A172 (cell line): Measurements from ENCODE around the gene DCTPP1. TPM values are rescaled to one million over a fixed set of nuclear protein-coding genes. Genes with fewer than 3 reads are reported as not detected.
"Not testable (repeated sequence)": the region's sequence is repeated elsewhere in the genome, so short reads cannot be mapped to it uniquely, and the experiment has no call there.

ENCODE experiments used
- DNase-seq: peaks from one replicate; pipeline ENCODE4 v3.0.0-alpha.2; 2015; ENCODE audit warnings: low spot score
- total RNA-seq: library from RNA; depleted of rRNA; stranded (reverse); fragments of >200 nt; shearing (Covaris generic); gene quantifications from 2 replicates; pipeline ENCODE4 v1.2.3, GENCODE V29; 2014

Gene DCTPP1
- total RNA-seq, 1 experiment from 2014 or later: 74.5 TPM

DNA sequence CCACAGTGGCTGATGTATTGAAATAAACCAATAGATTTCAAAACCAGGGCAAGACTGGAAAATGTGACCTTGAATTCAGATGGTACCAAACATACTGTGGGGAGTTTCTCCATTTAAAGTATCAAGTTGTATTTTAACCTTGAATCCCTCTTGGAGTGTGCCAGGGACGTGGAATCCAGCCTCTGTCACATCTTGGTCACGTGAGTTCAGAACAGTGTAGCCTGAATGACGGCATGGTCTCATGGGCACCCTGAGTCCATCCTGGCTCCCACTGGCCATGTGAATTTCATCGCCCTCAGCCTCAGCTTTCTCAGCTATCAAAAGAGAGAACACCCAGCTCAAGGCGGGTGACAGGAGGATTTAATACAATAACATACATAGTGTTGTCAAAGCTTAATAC lies 15.7 kb downstream of the DCTPP1 start:
- no peak for DNase-seq

GRCh38 chr16:30413112-30413806 lies 16.6 kb downstream of the DCTPP1 start:
- no peak for DNase-seq

DNA sequence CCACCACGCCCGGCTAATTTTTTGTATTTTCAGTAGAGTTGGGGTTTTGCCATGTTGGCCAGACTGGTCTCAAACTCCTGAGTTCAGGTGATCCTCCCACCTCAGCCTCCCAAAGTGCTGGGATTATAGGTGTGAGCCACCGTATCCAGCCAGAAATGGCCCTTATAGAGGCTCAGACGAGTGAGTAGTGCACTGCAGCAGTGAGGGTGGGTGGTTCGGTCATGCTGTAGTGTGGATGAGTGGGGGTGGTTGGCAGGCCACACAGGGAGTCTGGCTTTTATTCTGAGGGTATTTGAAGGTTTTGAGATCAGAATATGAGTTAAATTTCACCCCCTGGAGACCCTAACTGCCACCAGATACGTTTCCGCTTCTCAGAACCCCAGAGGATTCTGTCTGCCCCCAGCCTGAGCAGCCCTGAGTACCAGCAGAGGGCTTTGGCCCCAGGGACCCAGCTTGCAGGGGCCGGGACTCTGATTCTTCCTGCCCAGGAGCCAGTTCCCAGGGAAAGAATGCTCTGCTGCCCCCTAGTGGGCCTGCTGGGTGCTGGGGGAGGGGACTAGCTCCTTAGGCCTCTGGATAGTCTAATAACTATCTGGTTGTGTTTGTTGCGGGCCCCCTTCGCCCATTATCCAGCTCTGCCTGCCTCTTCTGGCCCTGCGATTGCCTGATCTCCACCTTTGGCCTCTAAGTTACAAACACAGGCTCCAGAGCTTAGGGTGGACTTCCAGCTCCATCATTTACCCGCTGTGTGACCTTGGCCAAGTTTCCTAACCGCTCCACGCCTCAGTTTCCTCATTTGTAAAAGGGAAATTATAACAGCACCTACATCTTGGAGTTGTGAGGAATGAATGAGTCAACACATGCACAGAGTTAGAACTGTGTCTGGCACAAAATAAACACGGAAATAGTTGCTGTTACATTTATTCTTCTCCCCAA lies 20.4 kb downstream of the DCTPP1 start:
- DNase-seq: peak; percentile 84

DNA sequence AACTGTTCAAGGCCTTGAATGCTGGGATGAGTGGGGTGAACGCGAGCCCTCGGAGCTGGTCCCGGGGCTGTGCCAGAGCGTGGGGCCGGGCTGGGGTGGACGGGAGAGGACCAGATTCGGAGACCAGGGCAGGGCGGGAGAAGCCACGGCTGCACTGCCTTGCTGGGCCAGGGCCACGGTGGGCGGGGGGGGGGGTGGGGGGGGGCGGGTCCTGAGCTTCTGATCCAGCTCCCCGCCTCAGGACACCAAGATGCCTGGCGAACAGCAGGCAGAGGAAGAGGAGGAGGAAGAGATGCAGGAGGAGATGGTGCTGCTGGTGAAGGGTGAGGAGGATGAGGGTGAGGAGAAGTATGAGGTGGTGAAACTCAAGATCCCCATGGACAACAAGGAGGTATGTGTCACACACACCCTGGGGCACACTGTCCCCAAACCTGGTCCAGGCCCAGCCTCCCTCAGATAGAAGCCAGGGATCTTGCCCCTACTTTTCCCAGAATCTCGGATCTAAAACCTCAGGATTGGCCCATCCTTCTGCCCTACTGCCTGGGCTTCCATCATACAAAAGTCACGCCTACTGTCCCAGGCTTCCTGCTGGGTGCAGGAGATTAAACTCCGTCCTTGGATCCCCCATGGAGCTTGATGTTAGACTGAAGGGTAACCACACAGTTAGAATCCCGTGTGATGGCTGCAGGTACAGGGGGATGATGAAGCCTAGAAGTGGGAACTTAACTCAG lies 21.9 kb downstream of the DCTPP1 start:
- DNase-seq: peak; percentile 42

- peak; percentile 82 for DNase-seq
Measured at GRCh38 chr16:30407102-30407803, 22.6 kb downstream of the DCTPP1 start, which contains the start of gene ZNF771. Gene ZNF771 (plus strand): TSS chr16:30407606. CDS start chr16:30408054, 448 bp downstream.

GRCh38 chr16:30406795-30407101 lies 23.1 kb downstream of the DCTPP1 start:
- DNase-seq: no peak

- no peak for DNase-seq
Measured at GRCh38 chr16:30401768-30402425, 27.9 kb downstream of the DCTPP1 start.

DNA sequence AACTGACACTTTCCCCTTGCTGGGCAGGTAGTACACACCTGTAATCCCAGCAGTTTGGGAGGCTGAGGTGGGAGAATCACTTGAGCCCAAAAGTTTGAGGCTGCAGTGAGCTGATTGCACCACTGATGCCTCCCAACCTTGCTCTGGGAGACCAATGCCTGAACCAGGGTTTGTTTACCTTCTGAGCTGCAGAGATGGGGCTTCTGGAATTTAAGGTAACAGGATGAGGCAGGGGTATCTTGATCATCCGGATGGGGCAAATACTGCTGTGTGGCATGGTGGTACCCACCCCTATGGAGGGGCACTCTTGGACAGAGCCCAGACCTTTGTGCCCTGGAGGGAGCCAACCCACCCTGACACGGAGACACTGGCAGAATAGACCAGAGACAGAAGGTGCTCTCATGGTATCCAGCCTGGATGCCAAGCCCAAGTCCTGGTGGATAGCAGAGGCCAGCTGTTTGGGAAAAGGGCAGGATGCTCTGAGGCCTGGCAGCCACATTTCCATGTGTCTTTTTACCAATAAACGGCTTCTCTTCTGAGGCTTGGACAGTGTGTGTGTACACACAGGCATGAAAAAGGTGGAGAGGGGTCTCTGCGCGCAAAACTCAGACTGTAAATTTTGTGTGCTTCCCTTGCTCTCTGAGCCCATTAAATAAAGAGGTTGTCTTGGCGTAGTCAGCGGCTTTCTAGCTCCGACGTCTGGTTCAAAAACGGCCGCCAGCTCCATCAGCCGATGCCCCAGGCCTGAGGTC lies 30.2 kb downstream of the DCTPP1 start:
- DNase-seq: no peak

- DNase-seq: no peak
Measured at GRCh38 chr16:30398661-30399434, 31.0 kb downstream of the DCTPP1 start.

DNA sequence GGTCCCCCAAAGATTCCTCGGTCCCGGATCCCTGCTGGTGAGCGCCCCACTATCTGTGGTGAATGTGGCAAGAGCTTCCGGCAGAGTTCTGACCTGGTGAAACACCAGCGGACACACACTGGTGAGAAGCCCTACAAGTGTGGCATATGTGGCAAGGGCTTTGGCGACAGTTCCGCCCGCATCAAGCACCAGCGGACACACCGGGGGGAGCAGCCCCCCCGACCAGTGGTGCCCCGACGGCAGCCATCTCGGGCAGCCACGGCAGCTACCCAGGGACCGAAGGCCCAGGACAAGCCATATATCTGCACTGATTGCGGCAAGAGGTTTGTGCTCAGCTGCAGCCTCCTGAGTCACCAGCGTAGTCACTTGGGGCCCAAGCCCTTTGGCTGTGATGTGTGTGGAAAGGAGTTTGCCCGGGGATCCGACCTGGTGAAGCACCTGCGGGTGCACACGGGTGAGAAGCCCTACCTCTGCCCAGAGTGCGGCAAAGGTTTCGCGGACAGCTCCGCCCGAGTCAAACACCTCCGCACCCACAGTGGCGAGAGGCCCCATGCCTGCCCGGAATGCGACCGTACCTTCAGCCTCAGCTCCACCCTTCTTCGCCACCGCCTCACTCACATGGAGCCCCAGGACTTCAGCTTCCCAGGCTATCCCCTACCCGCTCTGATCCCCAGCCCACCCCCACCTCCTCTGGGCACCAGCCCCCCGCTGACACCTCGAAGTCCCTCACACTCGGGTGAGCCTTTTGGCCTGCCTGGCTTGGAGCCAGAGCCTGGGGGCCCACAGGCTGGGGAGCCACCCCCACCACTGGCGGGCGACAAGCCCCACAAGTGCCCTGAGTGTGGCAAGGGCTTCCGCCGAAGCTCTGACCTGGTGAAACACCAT lies 31.8 kb downstream of the DCTPP1 start:
- no peak for DNase-seq

- no peak for DNase-seq
Measured at GRCh38 chr16:30397056-30397455, 32.8 kb downstream of the DCTPP1 start.

DNA sequence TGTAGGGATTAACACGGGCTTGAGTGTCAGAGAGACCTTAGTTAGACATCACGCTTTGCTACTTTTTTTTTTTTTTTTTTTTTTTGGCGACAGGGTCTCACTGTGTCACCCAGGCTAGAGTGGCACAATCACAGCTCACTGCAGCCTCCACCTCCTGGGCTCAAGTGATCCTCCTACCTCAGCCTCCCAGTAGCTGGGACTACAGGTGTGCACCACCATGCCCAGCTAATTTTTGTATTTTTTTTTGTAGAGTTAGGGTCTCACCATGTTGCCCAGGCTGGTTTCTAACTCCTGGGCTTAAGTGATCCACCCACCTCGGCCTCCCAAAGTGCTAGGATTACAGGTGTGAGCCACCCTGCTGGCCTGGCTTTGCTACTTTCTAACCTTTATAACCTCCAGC lies 33.2 kb downstream of the DCTPP1 start:
- DNase-seq: not testable (repeated sequence)

- DNase-seq: peak; percentile 59
Measured at GRCh38 chr16:30395992-30396585, 33.7 kb downstream of the DCTPP1 start.

DNA sequence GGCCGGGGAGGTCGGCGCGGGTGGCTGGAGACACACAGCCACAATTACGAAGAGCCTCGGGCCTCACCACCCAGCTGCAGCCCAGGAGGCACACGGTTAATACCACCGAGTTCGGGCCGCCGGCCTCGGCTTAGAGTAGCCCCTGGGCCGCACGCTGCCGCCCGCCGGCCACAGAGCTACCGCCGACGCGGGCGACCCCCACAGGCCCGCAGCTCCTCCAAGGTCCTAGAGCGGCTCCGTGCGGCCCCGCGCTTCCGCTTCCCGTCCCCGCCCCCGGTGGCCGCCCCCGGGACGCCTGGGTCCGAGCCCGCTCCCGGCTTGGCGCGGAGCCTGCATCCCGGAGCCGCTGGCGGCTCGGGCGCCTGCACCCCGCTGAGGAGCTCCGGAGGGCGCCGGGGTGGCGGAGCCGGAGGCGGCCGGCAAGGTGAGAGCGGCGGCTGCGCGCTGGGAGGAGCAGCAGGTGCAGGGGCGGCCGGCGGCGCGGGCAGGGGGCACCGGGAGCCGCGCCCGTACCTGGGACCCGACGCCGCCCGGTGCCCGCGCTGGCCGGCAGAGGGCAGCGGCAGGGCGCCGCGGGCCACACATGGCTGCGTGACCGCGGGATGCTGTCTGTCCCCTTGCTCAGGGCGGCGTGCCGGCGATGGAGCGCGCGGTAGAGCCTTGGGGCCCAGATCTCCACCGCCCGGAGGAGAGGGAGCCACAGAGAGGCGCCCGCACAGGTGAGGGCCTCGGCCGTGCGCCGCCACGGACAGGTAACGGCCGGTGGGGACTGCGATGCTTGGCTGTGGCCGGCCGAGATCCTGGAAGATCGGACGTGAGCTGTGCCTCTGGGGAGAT lies 34.5 kb downstream of the DCTPP1 start, which contains the start of gene ZNF48:
Gene ZNF48, plus strand, starts transcription at position 266 of the 837 bp plus-strand sequence. Its CDS starts 375 bp downstream, at position 641.
- peak; percentile 68 for DNase-seq

DNA sequence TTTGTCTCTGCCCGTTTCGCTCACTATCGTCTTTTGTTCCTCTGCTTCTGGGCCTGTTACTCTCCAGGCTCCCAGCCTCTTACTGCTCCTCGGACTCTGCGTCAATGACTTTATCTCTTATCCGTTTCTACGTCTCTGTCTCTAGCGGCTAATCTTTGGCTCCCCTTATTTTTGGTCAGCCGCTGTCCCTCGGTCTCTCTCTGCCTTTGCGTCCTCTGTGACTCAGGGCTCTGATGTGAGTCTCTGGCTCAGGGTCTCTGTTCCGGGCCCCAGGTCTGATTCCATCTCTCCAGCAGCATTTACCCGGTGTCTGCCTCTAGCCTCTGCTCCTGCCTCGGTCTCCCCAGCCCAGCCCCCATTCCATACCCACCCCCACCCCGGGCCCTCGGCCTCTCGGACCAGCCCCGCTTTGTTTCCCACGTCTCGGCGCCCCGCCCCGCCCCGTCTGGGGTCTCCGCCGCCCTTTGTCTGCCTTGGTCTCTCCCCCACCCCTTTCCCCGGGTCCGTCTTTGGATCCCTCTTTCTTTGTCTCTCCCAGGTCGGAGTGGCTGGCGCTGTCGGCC lies 35.2 kb downstream of the DCTPP1 start:
- DNase-seq: peak; percentile 33

GRCh38 chr16:30383521-30383920 lies 46.3 kb downstream of the DCTPP1 start:
- no peak for DNase-seq
